Measurements from ENCODE around the gene AKR1B1. TPM values are rescaled to one million over a fixed set of nuclear protein-coding genes. Genes with fewer than 3 reads are reported as not detected.
A peak's percentile ranks its signal among the peaks of the same experiment; 100 is the strongest.

AKR1B1 gene
- total and polyA plus RNA-seq, 4 donors: 27.0 to 76.0 (median 46.4) TPM

- H3K36me3 ChIP-seq (ENCODE audit: control insufficient read depth in 4 of 4, insufficient read depth in 4 of 4, low read length in 4 of 4): no peaks in the 10 kb centered on the region
- DNase-seq (no peak), ATAC-seq (ENCODE audit: insufficient read depth, low FRiP score) (peak; percentile 59)
- WGBS, 2 donors: 39 to 42% methylated on average over 2 of the region's 2 CpGs
- no peak overlapping the region for H3K27ac ChIP-seq (ENCODE audit: low read depth in 1 of 2, low read length in 1 of 2)
- H3K27me3 ChIP-seq (ENCODE audit: control insufficient read depth in 3 of 3, insufficient read depth in 3 of 3, low read length in 2 of 3): no peaks in the 10 kb centered on the region
- TF ChIP-seq CTCF (IDR thresholded peaks at IDR 0.05; ENCODE audit: control extremely low read depth, extremely low read depth): no peak
- H3K4me3 ChIP-seq: no peak overlapping the region
- no peak overlapping the region for H3K9ac ChIP-seq (ENCODE audit: insufficient read depth in 1 of 2, low read length in 2 of 2)
- no peaks in the 10 kb centered on the region for H3K9me3 ChIP-seq (ENCODE audit: control insufficient read depth in 4 of 4, insufficient read depth in 3 of 4, low read length in 3 of 4)
- H3K4me1 ChIP-seq (ENCODE audit: control insufficient read depth in 5 of 5, insufficient read depth in 5 of 5, low read length in 5 of 5): peaks cover 0 to 4% (median 0%) of the 10 kb centered on the region in 5 donors
Measured at GRCh38 chr7:134480730-134481129, 21.8 kb upstream of the AKR1B1 start.

- peaks cover 0 to 4% (median 0%) of the 10 kb centered on the region in 5 donors for H3K4me1 ChIP-seq (ENCODE audit: control insufficient read depth in 5 of 5, insufficient read depth in 5 of 5, low read length in 5 of 5)
- no peak for DNase-seq
- no peaks in the 10 kb centered on the region for H3K36me3 ChIP-seq (ENCODE audit: control insufficient read depth in 4 of 4, insufficient read depth in 4 of 4, low read length in 4 of 4)
- H3K27ac ChIP-seq (ENCODE audit: low read depth in 1 of 2, low read length in 1 of 2): no peak overlapping the region
- H3K9ac ChIP-seq (ENCODE audit: insufficient read depth in 1 of 2, low read length in 2 of 2): no peak overlapping the region
- no peak for ATAC-seq (ENCODE audit: insufficient read depth, low FRiP score)
- TF ChIP-seq CTCF (IDR thresholded peaks at IDR 0.05; ENCODE audit: control extremely low read depth, extremely low read depth): no peak
- H3K4me3 ChIP-seq: no peak overlapping the region
- H3K9me3 ChIP-seq (ENCODE audit: control insufficient read depth in 4 of 4, insufficient read depth in 3 of 4, low read length in 3 of 4): no peaks in the 10 kb centered on the region
- H3K27me3 ChIP-seq (ENCODE audit: control insufficient read depth in 3 of 3, insufficient read depth in 3 of 3, low read length in 2 of 3): no peaks in the 10 kb centered on the region
Measured at GRCh38 chr7:134480202-134480601, 21.3 kb upstream of the AKR1B1 start.

GRCh38 chr7:134478707-134479106 lies 19.8 kb upstream of the AKR1B1 start:
- Histone ChIP-seq H3K27ac (ENCODE audit: low read depth in 1 of 2, low read length in 1 of 2) (no peak overlapping the region), H3K4me1 (ENCODE audit: control insufficient read depth in 5 of 5, insufficient read depth in 5 of 5, low read length in 5 of 5) (peaks cover 0 to 4% (median 0%) of the 10 kb centered on the region in 5 donors), H3K9ac (ENCODE audit: insufficient read depth in 1 of 2, low read length in 2 of 2) (no peak overlapping the region), H3K9me3 (ENCODE audit: control insufficient read depth in 4 of 4, insufficient read depth in 3 of 4, low read length in 3 of 4) (no peaks in the 10 kb centered on the region), H3K27me3 (ENCODE audit: control insufficient read depth in 3 of 3, insufficient read depth in 3 of 3, low read length in 2 of 3) (no peaks in the 10 kb centered on the region), H3K4me3 (no peak overlapping the region), H3K36me3 (ENCODE audit: control insufficient read depth in 4 of 4, insufficient read depth in 4 of 4, low read length in 4 of 4) (no peaks in the 10 kb centered on the region)
- DNase-seq (no peak), ATAC-seq (ENCODE audit: insufficient read depth, low FRiP score) (no peak)
- WGBS, 2 donors: 89 to 92% methylated on average over 2 of the region's 2 CpGs
- no peak for TF ChIP-seq CTCF (IDR thresholded peaks at IDR 0.05; ENCODE audit: control extremely low read depth, extremely low read depth)

- peak in 1 of 3 donors; percentile 44 for DNase-seq
- WGBS, 2 donors: 70 to 86% methylated on average over 2 of the region's 2 CpGs
- Histone ChIP-seq H3K4me1 (ENCODE audit: control insufficient read depth in 5 of 5, insufficient read depth in 5 of 5, low read length in 5 of 5) (peaks cover 0 to 4% (median 0%) of the 10 kb centered on the region in 5 donors), H3K27ac (ENCODE audit: low read depth in 1 of 2, low read length in 1 of 2) (no peak overlapping the region), H3K36me3 (ENCODE audit: control insufficient read depth in 4 of 4, insufficient read depth in 4 of 4, low read length in 4 of 4) (no peaks in the 10 kb centered on the region), H3K4me3 (no peak overlapping the region), H3K27me3 (ENCODE audit: control insufficient read depth in 3 of 3, insufficient read depth in 3 of 3, low read length in 2 of 3) (no peaks in the 10 kb centered on the region), H3K9ac (ENCODE audit: insufficient read depth in 1 of 2, low read length in 2 of 2) (no peak overlapping the region), H3K9me3 (ENCODE audit: control insufficient read depth in 4 of 4, insufficient read depth in 3 of 4, low read length in 3 of 4) (no peaks in the 10 kb centered on the region)
- TF ChIP-seq CTCF (IDR thresholded peaks at IDR 0.05; ENCODE audit: control extremely low read depth, extremely low read depth): no peak
- no peak for ATAC-seq (ENCODE audit: insufficient read depth, low FRiP score)
Measured at GRCh38 chr7:134477954-134478353, 19.1 kb upstream of the AKR1B1 start.

Data from lung (tissue), 12 donors.